ENCODE data around the gene TADA2A.
A peak's percentile ranks its signal among the peaks of the same experiment; 100 is the strongest.

Gene TADA2A

GRCh38 chr17:37527249-37527851, 120.7 kb downstream of the TADA2A start:
- no peak for DNase-seq
- no peak overlapping the region for H3K4me3 Mint-ChIP-seq

More at GRCh38 chr17:37527249-37527851, 120.7 kb downstream of the TADA2A start:
- Mint-ChIP-seq H3K27ac (no peak overlapping the region), H3K4me1 (no peaks in the 10 kb centered on the region), H3K27me3 (ENCODE audit: low read depth, poor library complexity) (no peaks in the 10 kb centered on the region), H3K36me3 (ENCODE audit: low read depth) (peaks cover 36% of the 10 kb centered on the region), H3K9me3 (no peaks in the 10 kb centered on the region)
- TF ChIP-seq CTCF (IDR thresholded peaks at IDR 0.05), result peak; percentile 54
